Endothelial cell (in vitro differentiated cells): Measurements from ENCODE around the gene CCKAR. TPM values are rescaled to one million over a fixed set of nuclear protein-coding genes. Genes with fewer than 3 reads are reported as not detected.

Experiments used
- DNase-seq: peaks from one replicate; pipeline ENCODE4 v3.0.0; 2021; ENCODE audit warnings: low spot score
- H3K27ac Mint-ChIP-seq: one replicate; pipeline ENCODE4 v1.8.0; 2021; ENCODE audit warnings: mixed read lengths, inconsistent platforms; ENCODE audit not compliant: unreplicated experiment
- H3K27me3 Mint-ChIP-seq: one replicate; pipeline ENCODE4 v1.8.0; 2021; ENCODE audit warnings: mild to moderate bottlenecking, moderate library complexity, mixed read lengths, inconsistent platforms; ENCODE audit not compliant: unreplicated experiment
- H3K36me3 Mint-ChIP-seq: one replicate; pipeline ENCODE4 v1.8.0; 2021; ENCODE audit warnings: mild to moderate bottlenecking, low read depth, mixed read lengths, inconsistent platforms; ENCODE audit not compliant: unreplicated experiment
- H3K4me1 Mint-ChIP-seq: one replicate; pipeline ENCODE4 v1.8.0; 2021; ENCODE audit warnings: mild to moderate bottlenecking, mixed read lengths, inconsistent platforms; ENCODE audit not compliant: unreplicated experiment
- H3K4me3 Mint-ChIP-seq: one replicate; pipeline ENCODE4 v1.8.0; 2021; ENCODE audit warnings: mild to moderate bottlenecking, mixed read lengths, inconsistent platforms; ENCODE audit not compliant: unreplicated experiment
- H3K9me3 Mint-ChIP-seq: one replicate; pipeline ENCODE4 v1.8.0; 2021; ENCODE audit warnings: mixed read lengths, inconsistent platforms; ENCODE audit not compliant: unreplicated experiment
- total RNA-seq: library from RNA; stranded (reverse); fragmentation: NEBNext Ultra II Directional; extraction: Animal tissue kit (Norgen Biotek cat#: 25700); gene quantifications from one replicate; pipeline ENCODE4 v1.2.1, GENCODE V29; 2021; ENCODE audit not compliant: unreplicated experiment
- TF ChIP-seq, protein P1 (sequence below): fragments of 200-600 bp; sonication (generic); IDR thresholded peaks from one replicate; pipeline ENCODE4 v1.5.0; 2021; ENCODE audit warnings: antibody characterized with exemption; ENCODE audit not compliant: unreplicated experiment

Gene CCKAR
- total RNA-seq, 1 donor from 2014 or later, result not detected

DNA sequence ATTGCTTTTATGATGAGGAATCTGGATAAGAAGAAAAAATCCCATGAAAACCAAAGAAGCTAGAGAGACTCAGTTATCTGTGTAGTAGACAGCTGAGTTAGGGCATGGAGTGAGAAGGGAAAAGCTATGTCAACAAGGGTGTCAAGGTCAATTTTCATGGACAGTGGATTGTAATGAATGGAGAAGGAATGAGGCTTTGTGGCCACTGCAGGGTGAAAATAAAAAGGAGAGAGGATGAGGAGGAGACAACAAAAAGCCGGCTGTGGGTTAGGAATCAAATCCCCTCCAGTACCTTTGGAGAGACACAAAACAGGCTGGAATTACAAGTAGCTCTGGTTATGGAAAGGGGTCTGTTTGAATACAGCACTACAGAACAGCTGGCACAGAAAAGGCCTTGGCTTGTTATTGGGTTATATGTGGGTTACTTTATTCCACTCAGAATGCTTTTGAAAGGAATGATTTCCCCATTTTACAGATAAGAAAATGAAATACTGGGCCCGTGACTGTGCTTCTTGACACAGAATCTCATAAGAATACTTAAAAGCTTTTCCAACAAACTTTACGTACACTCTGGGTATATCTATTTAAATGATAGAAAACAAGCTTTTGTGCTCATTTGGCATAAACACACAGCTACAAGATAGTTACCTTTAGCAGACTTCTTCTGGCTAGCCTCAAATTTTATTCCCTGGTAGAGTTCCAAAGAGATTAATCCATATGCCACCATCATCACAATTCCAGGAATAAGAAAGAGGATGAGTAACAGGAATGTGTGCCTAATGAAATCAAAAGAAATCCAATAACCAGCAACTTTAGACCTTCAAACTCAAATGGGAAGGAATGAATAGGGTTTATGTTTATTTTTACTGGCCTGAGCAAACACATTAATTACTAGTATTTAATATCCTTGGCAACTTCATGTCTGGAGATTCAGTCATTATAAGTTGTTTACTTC is 7.5 kb downstream of the CCKAR start:
- H3K36me3 Mint-ChIP-seq, result no peaks in the 10 kb centered on the region
- H3K9me3 Mint-ChIP-seq, result no peaks in the 10 kb centered on the region
- TF ChIP-seq, protein P1, sequence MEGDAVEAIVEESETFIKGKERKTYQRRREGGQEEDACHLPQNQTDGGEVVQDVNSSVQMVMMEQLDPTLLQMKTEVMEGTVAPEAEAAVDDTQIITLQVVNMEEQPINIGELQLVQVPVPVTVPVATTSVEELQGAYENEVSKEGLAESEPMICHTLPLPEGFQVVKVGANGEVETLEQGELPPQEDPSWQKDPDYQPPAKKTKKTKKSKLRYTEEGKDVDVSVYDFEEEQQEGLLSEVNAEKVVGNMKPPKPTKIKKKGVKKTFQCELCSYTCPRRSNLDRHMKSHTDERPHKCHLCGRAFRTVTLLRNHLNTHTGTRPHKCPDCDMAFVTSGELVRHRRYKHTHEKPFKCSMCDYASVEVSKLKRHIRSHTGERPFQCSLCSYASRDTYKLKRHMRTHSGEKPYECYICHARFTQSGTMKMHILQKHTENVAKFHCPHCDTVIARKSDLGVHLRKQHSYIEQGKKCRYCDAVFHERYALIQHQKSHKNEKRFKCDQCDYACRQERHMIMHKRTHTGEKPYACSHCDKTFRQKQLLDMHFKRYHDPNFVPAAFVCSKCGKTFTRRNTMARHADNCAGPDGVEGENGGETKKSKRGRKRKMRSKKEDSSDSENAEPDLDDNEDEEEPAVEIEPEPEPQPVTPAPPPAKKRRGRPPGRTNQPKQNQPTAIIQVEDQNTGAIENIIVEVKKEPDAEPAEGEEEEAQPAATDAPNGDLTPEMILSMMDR, result no peak
- no peak for DNase-seq
- H3K4me3 Mint-ChIP-seq, result no peak overlapping the region
- H3K27me3 Mint-ChIP-seq, result no peaks in the 10 kb centered on the region
- no peaks in the 10 kb centered on the region for H3K4me1 Mint-ChIP-seq
- H3K27ac Mint-ChIP-seq, result no peak overlapping the region

DNA sequence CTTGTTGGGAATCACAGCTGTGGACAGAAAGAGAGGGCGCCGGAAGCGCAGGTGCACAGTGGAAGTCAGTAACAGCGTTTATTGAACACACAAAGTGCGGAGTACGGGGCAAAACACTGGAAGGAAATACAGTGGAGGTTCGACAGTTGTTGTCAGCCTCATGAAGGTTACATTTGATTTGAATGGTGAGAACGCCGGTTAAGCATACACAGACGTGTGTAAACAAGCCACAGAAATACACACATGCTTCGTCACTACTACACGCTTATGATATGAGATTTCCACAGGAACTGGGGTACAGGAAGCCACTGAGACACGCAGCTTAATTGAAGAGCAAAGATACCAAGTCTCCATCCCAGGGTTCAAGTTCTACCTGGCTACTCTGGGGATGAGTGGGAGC is 12.0 kb downstream of the CCKAR start:
- no peak for DNase-seq
- TF ChIP-seq, protein P1, result no peak
- Mint-ChIP-seq H3K27me3 (no peaks in the 10 kb centered on the region), H3K9me3 (no peaks in the 10 kb centered on the region), H3K4me1 (no peaks in the 10 kb centered on the region), H3K4me3 (no peak overlapping the region), H3K36me3 (no peaks in the 10 kb centered on the region), H3K27ac (no peak overlapping the region)

DNA sequence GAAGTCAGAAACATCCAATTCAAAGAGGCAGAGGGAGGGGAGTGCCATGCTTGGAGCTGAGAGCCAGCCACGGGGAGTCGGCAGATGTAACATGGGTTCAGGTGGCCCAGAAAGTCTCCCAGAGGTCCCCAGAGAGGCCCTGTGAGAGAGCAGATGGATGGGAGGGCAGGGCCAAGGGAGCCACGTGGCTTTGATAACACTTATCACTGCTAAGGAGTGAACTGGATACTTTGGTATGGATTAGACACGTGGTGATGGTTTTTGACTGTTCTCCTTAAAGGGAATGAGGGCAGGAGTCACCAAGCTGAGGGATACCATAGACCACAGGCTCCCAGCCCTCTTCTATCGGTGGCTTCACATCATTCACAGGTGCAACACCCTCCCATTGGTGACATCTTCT is 13.7 kb downstream of the CCKAR start:
- Mint-ChIP-seq H3K36me3 (no peaks in the 10 kb centered on the region), H3K4me1 (no peaks in the 10 kb centered on the region), H3K4me3 (no peak overlapping the region), H3K9me3 (no peaks in the 10 kb centered on the region), H3K27ac (no peak overlapping the region), H3K27me3 (no peaks in the 10 kb centered on the region)
- TF ChIP-seq, protein P1, result no peak
- DNase-seq, result no peak

DNA sequence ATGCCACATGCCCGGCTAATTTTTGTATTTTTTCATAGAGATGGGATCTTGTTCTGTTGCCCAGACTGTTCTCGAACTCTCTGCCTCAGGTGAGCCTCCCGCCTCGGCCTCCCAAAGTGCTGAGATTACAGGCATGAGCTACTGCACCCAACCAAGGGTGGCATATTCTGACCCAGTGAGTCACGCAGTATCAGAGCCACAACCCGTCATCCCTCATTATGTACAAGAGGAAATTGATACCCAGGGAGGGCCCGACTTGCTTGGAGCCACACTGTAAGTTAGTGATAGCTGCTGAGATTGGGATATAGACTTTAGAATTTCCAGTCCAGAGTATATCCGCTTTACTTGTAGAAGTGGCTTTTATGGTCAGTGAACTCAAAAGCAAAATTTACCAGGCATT is 14.6 kb downstream of the CCKAR start:
- TF ChIP-seq, protein P1, result no peak
- Mint-ChIP-seq H3K4me3 (no peak overlapping the region), H3K4me1 (peaks cover 2% of the 10 kb centered on the region)

DNA sequence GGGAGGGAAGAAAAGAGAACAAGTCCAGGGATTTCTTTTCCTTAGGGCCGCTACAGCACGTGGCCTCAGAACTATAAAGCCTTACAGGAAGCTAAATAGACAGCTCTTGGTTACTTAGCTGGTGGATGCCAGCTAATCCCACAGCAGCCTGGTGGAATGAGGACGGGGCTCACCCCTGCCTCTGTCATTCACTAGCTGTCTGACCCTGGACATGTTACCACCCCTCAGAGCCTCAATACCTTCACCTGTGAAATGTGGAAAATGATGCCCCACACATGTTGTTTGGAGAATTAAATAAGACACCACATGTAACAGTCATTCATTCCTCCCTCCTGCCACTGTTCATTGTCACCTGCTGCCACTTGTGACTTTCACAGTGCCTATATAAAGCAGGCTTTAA is 15.7 kb downstream of the CCKAR start:
- Mint-ChIP-seq H3K27me3 (no peaks in the 10 kb centered on the region), H3K36me3 (peaks cover 1% of the 10 kb centered on the region), H3K9me3 (no peaks in the 10 kb centered on the region), H3K4me1 (peaks cover 5% of the 10 kb centered on the region), H3K4me3 (no peak overlapping the region), H3K27ac (no peak overlapping the region)
- TF ChIP-seq, protein P1, result no peak
- DNase-seq, result no peak

More for the DNA sequence above, 14.6 kb downstream of the CCKAR start:
- Mint-ChIP-seq H3K27ac (no peak overlapping the region), H3K9me3 (no peaks in the 10 kb centered on the region), H3K36me3 (no peaks in the 10 kb centered on the region), H3K27me3 (no peaks in the 10 kb centered on the region)
- no peak for DNase-seq
